HUES6 (cell line): Measurements from ENCODE around the gene KLF9.
A peak's percentile ranks its signal among the peaks of the same experiment; 100 is the strongest.

Experiments used
- H3K27ac ChIP-seq: 2 replicates; pipeline ENCODE4 v1.7.0; 2013; ENCODE audit warnings: low read depth, mild to moderate bottlenecking, low read length, inconsistent platforms
- H3K27me3 ChIP-seq: 2 replicates; pipeline ENCODE4 v1.6.1; 2013; ENCODE audit warnings: low read length; ENCODE audit not compliant: control insufficient read depth, insufficient read depth
- H3K36me3 ChIP-seq: 2 replicates; pipeline ENCODE4 v1.6.1; 2013; ENCODE audit warnings: low read length; ENCODE audit not compliant: control insufficient read depth, insufficient read depth
- H3K4me1 ChIP-seq: 2 replicates; pipeline ENCODE4 v1.6.1; 2013; ENCODE audit warnings: low read length; ENCODE audit not compliant: control insufficient read depth, insufficient read depth
- H3K4me3 ChIP-seq: 2 replicates; pipeline ENCODE4 v1.5.1; 2013; ENCODE audit warnings: low read depth, low read length
- H3K9ac ChIP-seq: one replicate; pipeline ENCODE4 v1.6.1; 2013; ENCODE audit warnings: mild to moderate bottlenecking, low read length
- H3K9me3 ChIP-seq: 2 replicates; pipeline ENCODE4 v1.6.1; 2013; ENCODE audit warnings: low read depth, low read length; ENCODE audit not compliant: control insufficient read depth, insufficient read depth

Gene KLF9

GRCh38 chr9:70421272-70422180 is 7.1 kb upstream of the KLF9 start:
- H3K9ac ChIP-seq: peak overlapping the region; percentile 78
- no peaks in the 10 kb centered on the region for H3K36me3 ChIP-seq
- peaks cover 16% of the 10 kb centered on the region for H3K27me3 ChIP-seq
- no peaks in the 10 kb centered on the region for H3K9me3 ChIP-seq
- H3K27ac ChIP-seq: 0 out of 2 replicates have a peak overlapping the region, but pooled peaks have one; percentile 35
- peak overlapping the region; percentile 91 for H3K4me3 ChIP-seq
- peaks cover 17% of the 10 kb centered on the region for H3K4me1 ChIP-seq

- Histone ChIP-seq H3K9ac (peak overlapping the region; percentile 78), H3K4me3 (peak overlapping the region; percentile 91), H3K36me3 (no peaks in the 10 kb centered on the region), H3K27me3 (peaks cover 16% of the 10 kb centered on the region), H3K27ac (peak overlapping the region; percentile 69), H3K9me3 (no peaks in the 10 kb centered on the region), H3K4me1 (peaks cover 17% of the 10 kb centered on the region)
Observed at GRCh38 chr9:70420441-70421271, 6.2 kb upstream of the KLF9 start.

- Histone ChIP-seq H3K4me1 (peaks cover 21% of the 10 kb centered on the region), H3K36me3 (no peaks in the 10 kb centered on the region), H3K9ac (peak overlapping the region; percentile 95), H3K27ac (peak overlapping the region; percentile 69), H3K27me3 (peaks cover 22% of the 10 kb centered on the region), H3K9me3 (no peaks in the 10 kb centered on the region), H3K4me3 (peak overlapping the region; percentile 91)
Observed at GRCh38 chr9:70419556-70420440, 5.3 kb upstream of the KLF9 start.

- no peaks in the 10 kb centered on the region for H3K36me3 ChIP-seq
- H3K4me1 ChIP-seq: peaks cover 22% of the 10 kb centered on the region
- H3K4me3 ChIP-seq: peak overlapping the region; percentile 91
- peak overlapping the region; percentile 60 for H3K9ac ChIP-seq
- peaks cover 29% of the 10 kb centered on the region for H3K27me3 ChIP-seq
- H3K9me3 ChIP-seq: no peaks in the 10 kb centered on the region
- H3K27ac ChIP-seq: peak overlapping the region; percentile 69
Observed at GRCh38 chr9:70418822-70419555, 4.5 kb upstream of the KLF9 start.

GRCh38 chr9:70415476-70415875 is 1.0 kb upstream of the KLF9 start:
- H3K4me1 ChIP-seq: peaks cover 25% of the 10 kb centered on the region
- H3K9ac ChIP-seq: no peak overlapping the region
- no peaks in the 10 kb centered on the region for H3K9me3 ChIP-seq
- H3K27ac ChIP-seq: no peak overlapping the region
- no peak overlapping the region for H3K4me3 ChIP-seq
- H3K36me3 ChIP-seq: no peaks in the 10 kb centered on the region
- peaks cover 47% of the 10 kb centered on the region for H3K27me3 ChIP-seq

GRCh38 chr9:70415041-70415440 is 584 bp upstream of the KLF9 start:
- Histone ChIP-seq H3K36me3 (no peaks in the 10 kb centered on the region), H3K27ac (no peak overlapping the region), H3K9me3 (no peaks in the 10 kb centered on the region), H3K4me1 (peaks cover 29% of the 10 kb centered on the region), H3K4me3 (no peak overlapping the region), H3K27me3 (peaks cover 47% of the 10 kb centered on the region), H3K9ac (no peak overlapping the region)

GRCh38 chr9:70413464-70413798 is 1.0 kb downstream of the KLF9 start:
- Histone ChIP-seq H3K4me3 (peak overlapping the region; percentile 64), H3K9me3 (no peaks in the 10 kb centered on the region), H3K27ac (no peak overlapping the region), H3K36me3 (no peaks in the 10 kb centered on the region), H3K9ac (no peak overlapping the region), H3K27me3 (peaks cover 47% of the 10 kb centered on the region), H3K4me1 (peaks cover 32% of the 10 kb centered on the region)

- no peak overlapping the region for H3K27ac ChIP-seq
Observed at GRCh38 chr9:70412832-70413463, 1.5 kb downstream of the KLF9 start.

GRCh38 chr9:70411930-70412831 is 2.3 kb downstream of the KLF9 start:
- H3K9me3 ChIP-seq: no peaks in the 10 kb centered on the region
- peaks cover 37% of the 10 kb centered on the region for H3K4me1 ChIP-seq
- peak overlapping the region; percentile 64 for H3K4me3 ChIP-seq
- H3K27ac ChIP-seq: no peak overlapping the region
- H3K9ac ChIP-seq: no peak overlapping the region
- peaks cover 47% of the 10 kb centered on the region for H3K27me3 ChIP-seq
- H3K36me3 ChIP-seq: no peaks in the 10 kb centered on the region

More at GRCh38 chr9:70412832-70413463, 1.5 kb downstream of the KLF9 start:
- peaks cover 32% of the 10 kb centered on the region for H3K4me1 ChIP-seq
- peaks cover 47% of the 10 kb centered on the region for H3K27me3 ChIP-seq
- no peaks in the 10 kb centered on the region for H3K9me3 ChIP-seq
- H3K9ac ChIP-seq: peak overlapping the region; percentile 38
- H3K4me3 ChIP-seq: peak overlapping the region; percentile 64
- no peaks in the 10 kb centered on the region for H3K36me3 ChIP-seq
